HG02885 (cell line): ENCODE results near the gene CLTCL1.
"Not testable (repeated sequence)": the region's sequence is repeated elsewhere in the genome, so short reads cannot be mapped to it uniquely, and the experiment has no call there.

Experiments used
- ATAC-seq: cut with Tn5 transposase; IDR thresholded peaks from one replicate; pipeline ENCODE4 v1.9.1; 2021; ENCODE audit warnings: mild to moderate bottlenecking; ENCODE audit not compliant: unreplicated experiment, poor library complexity

The CLTCL1 gene

GRCh38 chr22:19222242-19223005 lies 69.1 kb downstream of the CLTCL1 start:
- ATAC-seq: no peak

GRCh38 chr22:19220867-19221266 lies 70.7 kb downstream of the CLTCL1 start:
- no peak for ATAC-seq

DNA sequence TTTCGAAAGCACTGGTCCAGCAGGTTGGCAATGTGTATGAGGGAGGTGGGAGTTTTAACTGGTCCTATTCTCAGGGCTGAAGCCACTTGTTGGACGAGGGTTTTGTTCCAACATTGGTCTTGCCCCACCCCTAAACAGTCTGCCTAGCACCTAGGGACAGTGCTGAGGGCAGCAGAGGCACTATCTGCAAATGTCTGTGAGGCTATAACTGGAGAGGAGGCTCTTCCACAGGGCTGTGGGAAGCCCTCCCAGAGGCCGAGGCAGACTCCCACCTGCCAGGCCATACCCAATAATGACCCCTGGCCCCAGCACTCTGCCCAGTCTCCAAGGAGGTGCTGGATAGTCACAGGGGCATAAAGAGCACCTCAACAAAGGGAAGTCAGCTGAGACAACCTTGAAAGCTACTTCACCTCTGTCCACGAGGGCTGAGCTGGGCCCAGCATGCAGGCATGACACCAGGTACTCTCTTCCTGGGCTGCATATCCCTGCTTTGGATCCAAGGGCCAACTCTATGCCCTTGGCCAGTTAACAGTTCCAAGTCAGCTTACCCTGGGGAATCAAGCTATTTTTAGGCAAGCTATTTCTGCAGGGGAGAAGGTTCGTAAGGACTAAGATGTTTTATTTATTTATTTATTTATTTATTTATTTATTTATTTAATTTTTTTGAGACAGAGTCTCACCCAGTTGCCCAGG lies 72.8 kb downstream of the CLTCL1 start:
- no peak for ATAC-seq

- no peak for ATAC-seq
These were observed 74.9 kb downstream of the CLTCL1 start for GRCh38 chr22:19216579-19216978.

DNA sequence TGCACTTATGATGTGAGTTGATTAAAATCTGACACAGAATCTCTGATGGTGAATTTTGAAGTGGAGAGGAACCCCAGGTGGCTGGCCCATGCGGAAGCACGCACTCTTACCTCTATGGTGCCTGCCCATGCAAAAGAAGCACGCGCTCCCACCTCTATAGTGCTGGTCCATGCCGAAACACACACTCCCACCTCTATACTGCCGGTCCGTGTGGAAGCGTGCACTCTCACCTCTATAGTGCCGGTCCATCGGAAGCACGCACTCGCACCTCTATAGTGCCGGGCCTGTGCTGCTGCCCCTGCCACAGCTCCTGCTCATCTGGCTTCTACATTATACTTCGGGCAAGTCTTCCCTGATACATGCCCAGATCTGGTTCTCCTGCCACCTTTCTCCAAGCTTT lies 76.2 kb downstream of the CLTCL1 start:
- ATAC-seq: no peak

DNA sequence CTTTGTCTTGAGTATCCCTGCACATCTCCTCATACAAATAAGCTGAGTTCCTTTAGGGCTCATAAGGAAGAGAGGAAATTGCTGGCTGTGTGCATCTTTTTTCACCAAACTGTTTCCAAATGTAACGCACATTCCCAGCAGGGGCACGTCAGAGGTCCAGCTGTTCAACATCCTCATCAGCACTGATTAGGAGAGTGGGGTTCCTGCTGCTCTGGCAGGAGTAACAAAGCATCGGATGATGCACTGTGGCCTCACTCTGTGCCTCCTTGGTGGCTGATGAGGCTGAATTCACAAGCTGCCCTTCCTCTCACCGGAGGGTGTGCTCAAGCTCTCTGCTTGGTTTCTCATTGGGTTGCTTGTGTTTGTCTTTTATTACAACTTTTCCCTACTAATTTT lies 77.4 kb downstream of the CLTCL1 start:
- no peak for ATAC-seq

- no peak for ATAC-seq
These were observed 78.0 kb downstream of the CLTCL1 start for GRCh38 chr22:19213442-19214077.

GRCh38 chr22:19213001-19213400 lies 78.5 kb downstream of the CLTCL1 start:
- ATAC-seq: no peak

DNA sequence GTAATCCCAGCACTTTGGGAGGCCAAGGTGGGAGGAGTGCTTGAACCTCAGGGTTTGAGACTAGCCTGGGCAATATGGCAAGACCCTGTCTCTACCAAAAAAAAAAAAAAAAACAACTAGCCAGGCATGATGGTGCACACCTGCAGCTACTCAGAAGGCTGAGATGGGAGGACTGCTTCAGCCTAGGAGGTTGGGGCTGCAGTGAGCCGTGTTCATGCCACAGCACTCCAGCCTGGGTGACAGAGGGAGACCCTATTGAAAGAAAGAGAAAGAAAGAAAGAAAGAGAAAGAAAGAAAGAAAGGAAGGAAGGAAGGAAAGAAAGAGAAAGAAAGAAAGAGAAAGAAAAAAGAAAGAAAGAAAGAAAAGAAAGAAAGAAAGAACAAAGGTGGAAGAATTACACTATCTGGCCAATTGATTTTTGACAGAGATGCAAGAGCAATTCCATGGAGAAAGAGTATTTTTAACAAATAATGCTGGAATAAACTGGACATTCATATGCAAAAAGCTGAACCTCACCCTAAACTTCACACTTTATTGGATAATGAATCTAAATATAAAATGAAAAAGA lies 79.1 kb downstream of the CLTCL1 start:
- no peak for ATAC-seq

DNA sequence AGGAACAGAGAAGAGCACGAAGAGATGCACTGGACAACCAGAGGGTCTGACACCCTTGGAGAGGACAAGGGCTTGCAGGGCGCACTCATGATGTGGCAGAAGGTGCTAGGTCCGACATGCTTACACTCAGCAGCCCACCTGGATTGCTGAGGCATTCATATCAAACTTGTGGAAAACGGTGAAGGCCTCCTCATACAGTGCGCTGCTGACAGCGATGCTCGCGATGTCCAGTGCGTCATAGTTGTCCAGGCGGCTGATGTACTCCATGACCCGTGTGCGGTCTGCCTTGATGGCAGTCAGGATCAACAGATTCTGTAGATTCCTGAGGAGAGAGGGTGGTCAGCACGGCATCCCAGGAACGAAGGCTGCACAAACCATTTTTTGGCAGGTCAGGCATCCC lies 81.3 kb downstream of the CLTCL1 start:
- ATAC-seq: no peak

- ATAC-seq: no peak
These were observed 83.2 kb downstream of the CLTCL1 start for GRCh38 chr22:19208287-19208847.

DNA sequence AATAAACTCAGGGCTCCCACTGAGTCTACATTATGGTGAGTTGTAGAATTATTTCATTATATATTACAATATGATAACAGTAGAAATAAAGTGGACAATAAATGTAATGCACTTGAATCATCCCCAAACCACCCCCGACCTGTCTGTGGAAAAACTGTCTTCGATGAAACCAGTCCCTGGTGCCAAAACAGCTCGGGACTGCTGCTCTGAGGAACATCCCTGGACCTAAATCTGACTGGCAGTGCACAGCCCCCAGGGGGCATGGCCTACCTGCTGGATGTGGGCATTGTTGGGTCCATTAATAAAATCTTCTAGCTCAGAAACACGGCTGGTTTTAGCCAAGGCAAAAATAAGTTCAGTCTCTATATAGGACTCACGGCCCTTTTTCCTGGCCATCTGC lies 83.6 kb downstream of the CLTCL1 start:
- ATAC-seq: no peak

DNA sequence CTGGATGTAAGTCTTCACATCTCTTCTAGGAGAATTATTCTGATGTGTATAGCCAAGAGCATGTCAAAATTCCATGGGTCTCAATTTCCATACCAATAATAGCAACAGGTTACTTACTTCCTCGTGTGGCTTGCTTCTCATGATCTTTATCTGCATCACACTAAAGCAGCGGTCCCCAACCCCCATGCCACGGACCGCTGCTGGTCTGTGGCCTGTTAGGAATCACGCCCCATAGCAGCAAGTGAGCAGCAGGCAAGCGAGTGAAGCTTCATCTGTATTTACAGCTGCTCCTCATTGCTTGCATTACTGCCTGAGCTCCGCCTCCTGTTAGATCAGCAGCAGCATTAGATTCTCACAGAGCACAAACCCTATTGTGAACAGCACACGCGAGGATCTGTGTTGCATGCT lies 84.1 kb downstream of the CLTCL1 start:
- no peak for ATAC-seq

GRCh38 chr22:19206287-19206686 lies 85.2 kb downstream of the CLTCL1 start:
- no peak for ATAC-seq

DNA sequence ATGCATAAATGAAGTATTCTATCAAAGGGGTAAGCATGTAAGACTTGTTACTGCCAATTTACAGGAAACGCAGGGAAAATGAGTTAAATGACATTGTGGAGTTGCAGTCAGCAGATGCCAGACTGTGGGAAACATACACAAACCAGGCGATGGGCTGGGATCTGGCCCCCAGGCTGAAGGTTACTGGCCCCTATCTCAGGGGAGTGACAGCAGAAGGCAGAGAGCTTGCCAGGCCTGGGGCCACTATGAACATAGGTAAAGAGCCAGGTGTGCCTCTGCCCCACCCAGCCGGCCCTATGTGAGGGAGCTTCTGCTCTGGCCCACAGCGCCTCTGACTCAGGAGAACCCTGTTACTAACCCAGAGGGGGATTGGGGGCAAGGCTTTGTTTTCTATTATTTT lies 86.9 kb downstream of the CLTCL1 start:
- no peak for ATAC-seq

DNA sequence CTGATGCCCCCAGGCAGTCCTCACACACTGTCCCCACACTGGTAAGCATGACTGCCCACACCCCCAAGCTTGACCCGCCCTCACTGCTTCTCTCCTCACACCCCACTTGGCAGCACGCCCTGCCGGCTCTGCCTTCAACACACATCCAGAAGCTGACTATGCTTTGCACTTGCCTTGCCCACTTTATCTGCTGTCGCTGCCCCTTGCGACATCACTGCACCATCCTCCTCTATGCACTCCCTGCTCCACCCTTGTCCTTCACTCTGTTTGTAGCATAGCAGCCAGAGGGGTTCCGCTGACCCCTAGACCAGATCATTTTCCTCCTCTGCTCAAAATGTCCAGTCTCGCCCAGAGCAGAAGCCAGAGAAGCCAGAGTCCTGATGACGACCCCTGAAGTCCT lies 87.7 kb downstream of the CLTCL1 start:
- no peak for ATAC-seq

GRCh38 chr22:19202799-19203186 lies 88.7 kb downstream of the CLTCL1 start:
- not testable (repeated sequence) for ATAC-seq

DNA sequence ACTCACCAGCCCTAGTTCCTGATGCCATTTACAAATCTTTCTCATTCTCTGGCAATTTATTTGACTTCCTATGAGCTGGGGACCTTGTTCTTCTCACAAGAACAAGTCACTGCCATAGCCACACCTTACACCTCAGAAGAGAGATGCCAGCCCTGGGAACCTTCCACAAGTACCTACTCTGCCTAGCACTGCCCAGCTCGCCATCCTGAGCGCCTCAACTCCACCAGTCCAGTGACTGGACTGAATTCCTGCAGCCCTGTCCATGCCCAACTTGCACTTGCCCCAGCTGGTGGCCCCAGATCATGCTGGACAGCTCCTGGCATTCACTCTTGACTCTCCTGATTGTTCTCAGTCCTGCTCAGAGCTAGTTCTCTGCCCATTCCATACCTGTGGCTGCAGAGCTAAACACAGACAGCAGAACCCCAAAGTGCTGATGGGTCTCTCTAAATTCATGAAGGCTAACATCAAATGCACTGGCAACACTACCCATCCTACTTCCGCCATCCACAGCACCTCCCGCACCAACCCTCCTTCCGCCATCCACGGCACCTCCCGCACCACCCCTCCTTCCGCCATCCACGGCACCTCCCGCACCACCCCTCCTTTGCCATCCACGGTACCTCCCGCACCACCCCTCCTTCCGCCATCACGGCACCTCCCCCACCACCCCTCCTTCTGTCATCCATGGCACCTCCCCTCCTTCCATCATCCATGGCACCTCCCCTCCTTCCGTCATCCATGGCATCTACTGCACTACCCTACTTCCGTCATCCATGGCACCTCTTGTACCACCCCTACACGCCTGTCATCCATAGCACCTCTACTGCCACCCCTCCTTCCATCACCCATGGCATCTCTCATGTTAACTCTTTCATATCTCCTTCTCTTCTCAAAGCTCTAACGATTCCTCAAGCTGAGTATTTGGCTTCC lies 89.4 kb downstream of the CLTCL1 start:
- no peak for ATAC-seq

DNA sequence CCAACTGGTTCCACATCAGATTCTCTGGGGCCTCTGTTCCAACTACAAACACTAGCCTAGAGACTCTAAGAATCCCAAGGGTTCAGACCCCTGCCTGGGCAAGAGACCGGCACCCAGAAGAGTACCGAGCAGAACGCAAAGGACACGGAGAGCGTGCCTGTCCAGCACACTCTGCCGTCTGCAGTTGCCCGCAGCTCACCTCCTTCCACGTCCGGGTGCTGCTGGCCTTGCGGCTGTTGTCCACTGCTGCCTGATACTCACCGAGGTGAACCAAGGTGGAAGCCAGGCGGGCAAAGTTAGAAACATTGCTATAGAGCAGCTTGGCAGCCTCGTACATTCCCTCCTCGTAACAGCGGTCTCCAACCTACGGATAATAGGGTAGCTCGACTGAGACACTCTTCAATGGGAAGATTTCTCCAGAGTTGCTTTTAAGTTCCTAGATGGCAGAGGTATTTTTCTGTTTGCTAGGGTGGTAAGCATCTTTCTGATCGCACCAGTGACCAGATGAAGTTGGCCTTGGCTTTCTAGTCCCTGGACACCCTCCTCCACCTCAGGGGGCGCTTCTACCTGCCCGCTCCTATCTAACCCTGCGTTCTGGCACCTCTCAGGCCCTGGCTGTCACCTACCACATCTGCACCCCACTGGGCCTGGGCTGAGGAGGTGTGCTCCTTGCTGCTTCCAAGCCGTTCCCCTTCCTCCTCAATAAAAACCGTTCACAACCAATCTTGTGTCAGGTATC lies 90.2 kb downstream of the CLTCL1 start:
- ATAC-seq: no peak
